BJ (cell line): ENCODE results near the gene SCAMP5. TPM values are rescaled to one million over a fixed set of nuclear protein-coding genes. Genes with fewer than 3 reads are reported as not detected.

Source experiments
- CTCF ChIA-PET: fragments of 350-600 bp; formaldehyde crosslinking; extraction: SDS; loops from one replicate; lab custom pipeline; 2021; ENCODE audit warnings: antibody characterized with exemption, inconsistent platforms; lab: Yijun Ruan, JAX
- POLR2A ChIA-PET: fragments of 300-600 bp; sonication (Branson Sonifier 250); formaldehyde crosslinking; extraction: SDS; loops from one replicate; lab custom pipeline; 2021; ENCODE audit warnings: antibody characterized with exemption; lab: Charles Lee
- DNase-seq: peaks from one replicate; pipeline ENCODE4 v3.0.0-alpha.2; 2011; ENCODE audit warnings: low read depth
- H3K27me3 ChIP-seq: 2 replicates; pipeline ENCODE4 v1.6.0; 2011; ENCODE audit warnings: low read length; ENCODE audit not compliant: control insufficient read depth, insufficient read depth
- H3K36me3 ChIP-seq: 2 replicates; pipeline ENCODE4 v1.5.1; 2011; ENCODE audit warnings: low read length; ENCODE audit not compliant: control insufficient read depth, insufficient read depth
- H3K4me3 ChIP-seq: 2 replicates; pipeline ENCODE4 v1.5.1; 2011; ENCODE audit warnings: low read depth, mild to moderate bottlenecking, control low read depth, low read length
- polyA plus RNA-seq: library from polyadenylated mRNA; depleted of rRNA; stranded (reverse); fragments of >200 nt; gene quantifications from 2 replicates; pipeline ENCODE4 v1.2.3, GENCODE V29; 2011
- TF ChIP-seq, protein P1 (sequence below): IDR thresholded peaks from 2 replicates; pipeline ENCODE4 v1.5.1; 2011; ENCODE audit warnings: low read depth, mild to moderate bottlenecking, control low read depth, inconsistent platforms, low read length, moderate library complexity; ENCODE audit not compliant: insufficient read depth

The SCAMP5 gene
- polyA plus RNA-seq, 1 experiment: 3.6 TPM

DNA sequence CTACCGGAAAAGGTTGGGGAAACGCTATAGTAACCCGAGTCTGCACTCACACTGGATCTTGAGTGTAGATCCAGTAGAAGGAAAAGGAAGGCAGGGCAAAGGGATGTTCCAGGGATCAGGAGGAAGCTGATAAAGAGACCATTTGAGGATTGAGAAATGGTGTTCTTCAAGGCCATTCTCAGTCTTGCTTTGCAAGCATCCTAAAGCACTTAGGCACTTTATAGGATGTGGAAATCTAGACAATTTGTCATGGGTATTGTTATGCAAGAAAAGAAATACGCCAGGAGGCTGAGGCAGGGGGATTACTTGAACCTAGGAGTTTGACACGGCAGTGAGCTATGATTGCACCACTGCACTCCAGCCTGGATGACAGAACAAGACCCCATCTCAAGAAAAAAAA, 13.2 kb upstream of the SCAMP5 start:
- no peak for DNase-seq
- POLR2A ChIA-PET: no interaction called here
- no peak overlapping the region for H3K4me3 ChIP-seq
- H3K36me3 ChIP-seq: no peaks in the 10 kb centered on the region
- peaks cover 3% of the 10 kb centered on the region; the same call in 1 of the 2 replicates for H3K27me3 ChIP-seq
- CTCF ChIA-PET: no interaction called here
- TF ChIP-seq, protein P1, sequence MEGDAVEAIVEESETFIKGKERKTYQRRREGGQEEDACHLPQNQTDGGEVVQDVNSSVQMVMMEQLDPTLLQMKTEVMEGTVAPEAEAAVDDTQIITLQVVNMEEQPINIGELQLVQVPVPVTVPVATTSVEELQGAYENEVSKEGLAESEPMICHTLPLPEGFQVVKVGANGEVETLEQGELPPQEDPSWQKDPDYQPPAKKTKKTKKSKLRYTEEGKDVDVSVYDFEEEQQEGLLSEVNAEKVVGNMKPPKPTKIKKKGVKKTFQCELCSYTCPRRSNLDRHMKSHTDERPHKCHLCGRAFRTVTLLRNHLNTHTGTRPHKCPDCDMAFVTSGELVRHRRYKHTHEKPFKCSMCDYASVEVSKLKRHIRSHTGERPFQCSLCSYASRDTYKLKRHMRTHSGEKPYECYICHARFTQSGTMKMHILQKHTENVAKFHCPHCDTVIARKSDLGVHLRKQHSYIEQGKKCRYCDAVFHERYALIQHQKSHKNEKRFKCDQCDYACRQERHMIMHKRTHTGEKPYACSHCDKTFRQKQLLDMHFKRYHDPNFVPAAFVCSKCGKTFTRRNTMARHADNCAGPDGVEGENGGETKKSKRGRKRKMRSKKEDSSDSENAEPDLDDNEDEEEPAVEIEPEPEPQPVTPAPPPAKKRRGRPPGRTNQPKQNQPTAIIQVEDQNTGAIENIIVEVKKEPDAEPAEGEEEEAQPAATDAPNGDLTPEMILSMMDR: no peak

DNA sequence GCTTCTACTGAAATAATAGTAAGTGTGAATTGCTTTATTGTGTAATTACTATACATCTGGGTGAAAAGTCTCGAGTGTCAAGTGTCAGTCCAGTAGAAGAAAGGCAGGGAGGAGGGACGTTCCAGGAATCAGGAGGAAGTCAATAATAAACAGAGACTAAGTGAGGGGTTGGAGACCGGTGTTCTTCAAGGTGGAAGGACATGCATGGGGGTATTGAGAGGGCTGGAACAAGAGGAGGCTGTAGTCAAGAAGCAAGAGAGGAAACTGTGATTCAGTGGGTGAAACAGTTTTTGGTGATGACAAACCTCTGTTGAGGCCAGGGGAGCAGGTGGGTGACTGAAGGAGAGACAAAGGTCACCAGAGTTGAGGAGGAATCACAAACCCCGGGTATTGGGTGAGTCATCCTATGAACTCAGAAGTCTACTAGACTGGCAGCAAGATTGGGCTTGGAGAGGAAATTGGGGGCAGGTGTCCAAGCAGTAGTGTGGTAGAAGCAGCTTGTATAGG, 11.6 kb upstream of the SCAMP5 start:
- Histone ChIP-seq H3K4me3 (no peak overlapping the region), H3K27me3 (peaks cover 3% of the 10 kb centered on the region; the same call in 1 of the 2 replicates), H3K36me3 (no peaks in the 10 kb centered on the region)
- ChIA-PET CTCF (no interaction called here), POLR2A (no interaction called here)
- TF ChIP-seq, protein P1: no peak
- no peak for DNase-seq

DNA sequence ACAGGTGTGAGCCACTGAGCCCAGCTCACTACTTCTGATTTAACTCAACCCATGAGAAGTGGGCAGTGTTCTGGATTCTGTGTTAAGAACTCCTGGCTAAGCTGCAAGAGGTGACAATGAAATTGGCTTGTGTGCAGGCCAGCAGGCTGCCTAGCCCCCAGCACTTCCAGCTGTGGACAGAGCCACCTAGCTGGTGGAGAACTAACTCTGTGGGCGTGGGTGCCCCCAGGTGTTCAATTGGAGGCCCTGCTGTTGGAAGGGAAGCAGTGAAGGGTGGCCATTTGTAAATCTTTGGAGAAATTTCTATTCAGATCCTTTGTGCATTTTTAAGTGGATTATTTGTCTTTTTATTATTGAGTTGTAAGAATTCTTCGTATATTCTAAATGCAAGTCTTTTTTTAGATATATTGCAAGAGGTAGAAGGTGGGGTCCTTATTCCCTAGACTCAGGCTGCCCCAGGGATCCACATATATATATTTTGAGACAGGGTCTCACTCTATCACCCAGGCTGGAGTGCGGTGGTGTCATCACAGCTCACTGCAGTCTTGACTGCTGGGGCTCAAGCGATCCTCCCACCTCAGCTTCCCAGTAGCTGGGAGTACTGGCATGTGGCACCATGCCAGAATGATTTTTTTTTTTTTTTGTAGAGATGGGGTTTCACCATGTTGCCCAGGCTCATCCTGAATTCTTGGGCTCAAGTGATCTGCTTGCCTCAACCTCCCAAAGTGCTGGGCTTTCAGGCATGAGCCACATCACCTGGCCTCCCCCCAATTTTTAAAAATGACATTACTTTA, 7.2 kb upstream of the SCAMP5 start:
- Histone ChIP-seq H3K27me3 (no peaks in the 10 kb centered on the region), H3K36me3 (no peaks in the 10 kb centered on the region), H3K4me3 (no peak overlapping the region)
- CTCF ChIA-PET: interaction anchor here (1.0 to 1.4 kb wide), 2 partner anchors 9 to 20 kb away, joined by 4 to 5 read pairs; no protein-coding TSS in a partner anchor
- POLR2A ChIA-PET: no interaction called here
- TF ChIP-seq, protein P1: peak; percentile 24; the same call in 1 of the 2 replicates
- DNase-seq: no peak

DNA sequence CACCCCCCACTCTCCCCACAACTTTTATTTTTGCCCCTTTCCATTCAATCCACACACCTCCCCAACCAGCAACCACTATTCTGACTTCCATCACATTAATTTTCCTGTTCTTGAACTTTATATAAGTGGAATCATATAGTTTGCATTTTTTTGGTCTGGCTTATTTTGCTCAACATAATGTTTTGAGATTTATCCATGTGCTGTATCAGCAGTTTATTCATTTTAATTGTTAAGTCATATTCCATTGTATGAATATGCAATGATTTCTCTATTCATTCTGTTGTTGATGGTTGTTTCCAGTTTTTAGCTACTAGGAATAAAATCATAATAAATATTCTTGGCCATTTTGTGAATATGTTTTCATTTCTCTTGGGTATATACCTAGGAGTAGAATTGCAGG, 5.8 kb upstream of the SCAMP5 start:
- DNase-seq: no peak
- H3K27me3 ChIP-seq: no peaks in the 10 kb centered on the region
- H3K36me3 ChIP-seq: no peaks in the 10 kb centered on the region
- TF ChIP-seq, protein P1: no peak
- ChIA-PET POLR2A (no interaction called here), CTCF (interaction anchor here (1.4 kb wide), 1 partner anchor 10 kb away, joined by 5 read pairs; no protein-coding TSS in a partner anchor)
- H3K4me3 ChIP-seq: no peak overlapping the region

DNA sequence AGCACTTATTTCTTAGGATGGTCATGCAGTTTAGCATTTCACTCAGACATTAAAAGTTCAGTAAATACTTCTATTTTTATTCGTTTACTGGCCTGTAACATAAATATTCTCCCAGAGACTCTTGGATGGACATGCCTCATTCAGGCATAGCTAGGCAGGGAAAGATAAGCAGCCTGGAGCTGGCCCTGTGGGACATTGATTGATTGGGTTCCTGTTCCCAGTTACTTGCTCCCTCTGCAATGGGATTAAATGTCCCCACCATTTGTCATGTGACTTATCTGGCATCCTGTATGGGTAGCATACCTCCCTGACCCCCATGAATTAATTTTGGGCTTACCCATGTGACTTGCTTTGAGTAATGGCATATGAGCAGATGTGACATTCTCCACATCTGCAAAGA, 2.7 kb upstream of the SCAMP5 start:
- no peaks in the 10 kb centered on the region for H3K36me3 ChIP-seq
- no peak for DNase-seq
- POLR2A ChIA-PET: no interaction called here
- TF ChIP-seq, protein P1: no peak
- CTCF ChIA-PET: no interaction called here
- no peak overlapping the region for H3K4me3 ChIP-seq
- H3K27me3 ChIP-seq: peaks cover 14% of the 10 kb centered on the region
